VCaP (cell line): Measurements from ENCODE around the gene FAM20C.

Source experiments
- H3K27ac ChIP-seq: fragments of 450-650 bp; 2 replicates; pipeline ENCODE4 v1.5.1; 2017
- TF ChIP-seq, protein P1 (sequence below): fragments of 450-650 bp; conservative IDR thresholded peaks from 2 replicates; pipeline ENCODE4 v1.5.1; 2017; ENCODE audit warnings: mild to moderate bottlenecking, moderate library complexity

FAM20C gene

DNA sequence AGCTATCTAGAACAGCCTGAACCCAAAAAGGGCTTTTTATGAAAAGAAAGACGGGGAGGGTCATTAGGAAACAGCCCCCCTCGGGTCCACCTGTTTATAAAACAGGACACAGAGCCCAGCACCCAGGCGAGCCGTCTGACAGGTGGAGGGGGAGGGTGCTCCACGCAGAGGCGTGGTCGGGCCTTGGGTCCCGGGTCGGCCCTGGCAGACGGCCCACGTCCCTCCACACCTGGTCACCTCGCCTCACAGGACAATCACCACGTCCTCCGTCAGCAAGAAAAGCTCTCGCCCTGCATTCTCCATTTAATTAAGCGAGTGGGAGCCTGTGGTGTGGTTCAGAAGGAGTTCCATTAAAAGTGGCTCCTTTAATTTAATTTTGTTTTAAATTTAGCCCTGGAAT lies 55.3 kb downstream of the FAM20C start:
- no peak overlapping the region for H3K27ac ChIP-seq
- TF ChIP-seq, protein P1, sequence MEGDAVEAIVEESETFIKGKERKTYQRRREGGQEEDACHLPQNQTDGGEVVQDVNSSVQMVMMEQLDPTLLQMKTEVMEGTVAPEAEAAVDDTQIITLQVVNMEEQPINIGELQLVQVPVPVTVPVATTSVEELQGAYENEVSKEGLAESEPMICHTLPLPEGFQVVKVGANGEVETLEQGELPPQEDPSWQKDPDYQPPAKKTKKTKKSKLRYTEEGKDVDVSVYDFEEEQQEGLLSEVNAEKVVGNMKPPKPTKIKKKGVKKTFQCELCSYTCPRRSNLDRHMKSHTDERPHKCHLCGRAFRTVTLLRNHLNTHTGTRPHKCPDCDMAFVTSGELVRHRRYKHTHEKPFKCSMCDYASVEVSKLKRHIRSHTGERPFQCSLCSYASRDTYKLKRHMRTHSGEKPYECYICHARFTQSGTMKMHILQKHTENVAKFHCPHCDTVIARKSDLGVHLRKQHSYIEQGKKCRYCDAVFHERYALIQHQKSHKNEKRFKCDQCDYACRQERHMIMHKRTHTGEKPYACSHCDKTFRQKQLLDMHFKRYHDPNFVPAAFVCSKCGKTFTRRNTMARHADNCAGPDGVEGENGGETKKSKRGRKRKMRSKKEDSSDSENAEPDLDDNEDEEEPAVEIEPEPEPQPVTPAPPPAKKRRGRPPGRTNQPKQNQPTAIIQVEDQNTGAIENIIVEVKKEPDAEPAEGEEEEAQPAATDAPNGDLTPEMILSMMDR = no peak

DNA sequence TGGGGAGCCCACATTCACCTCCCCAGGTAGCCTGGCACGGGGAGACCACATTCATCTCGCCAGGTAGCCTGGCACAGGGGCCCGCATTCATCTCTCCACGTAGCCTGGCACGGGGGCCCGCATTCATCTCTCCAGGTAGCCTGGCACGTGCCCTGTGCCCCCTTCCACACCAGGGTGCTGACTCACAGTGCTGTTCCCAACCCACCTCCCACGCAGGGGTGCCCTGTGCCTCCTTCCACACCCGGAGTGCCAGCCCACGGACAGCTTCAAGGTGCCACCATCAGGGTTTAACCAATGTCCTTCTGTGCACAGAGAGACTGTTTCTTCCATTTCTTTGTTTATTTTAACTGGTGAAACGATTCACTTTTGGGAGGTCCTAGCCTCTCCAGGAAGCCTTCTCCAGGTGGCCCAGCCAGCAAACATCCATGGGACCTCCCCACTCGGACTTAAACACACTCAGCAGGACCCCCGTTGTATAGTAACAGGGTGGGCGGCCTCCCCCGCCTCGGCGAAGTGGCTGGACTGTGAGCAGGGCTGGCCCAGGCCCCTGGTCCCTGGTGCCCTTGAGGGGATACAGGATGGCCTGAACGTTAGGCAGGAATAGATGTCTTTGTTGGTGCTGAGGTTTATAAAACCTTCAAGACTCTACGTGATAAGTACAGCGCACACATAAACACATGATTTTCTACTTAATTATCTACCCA lies 56.5 kb downstream of the FAM20C start:
- H3K27ac ChIP-seq = no peak overlapping the region
- TF ChIP-seq, protein P1 = no peak

DNA sequence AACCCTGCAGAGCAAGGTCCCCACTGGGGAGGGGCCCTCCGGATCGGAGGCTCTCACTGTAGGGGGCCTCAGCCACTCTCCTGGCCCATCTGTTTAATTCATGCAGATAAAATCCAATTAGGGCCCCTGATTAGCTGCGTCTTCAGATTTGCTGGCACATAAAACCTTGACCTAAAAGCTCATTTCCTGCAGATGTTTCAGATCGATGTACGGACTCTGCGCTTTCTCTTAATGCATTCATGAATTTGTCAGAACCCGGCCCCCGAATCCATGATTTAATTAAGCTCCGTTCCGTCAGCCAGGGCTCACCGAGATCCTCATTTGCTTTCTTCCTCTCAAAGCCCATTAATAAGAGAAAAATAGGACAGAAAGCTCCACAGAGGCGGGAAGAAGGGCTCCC lies 57.6 kb downstream of the FAM20C start:
- H3K27ac ChIP-seq = no peak overlapping the region
- TF ChIP-seq, protein P1 = no peak

DNA sequence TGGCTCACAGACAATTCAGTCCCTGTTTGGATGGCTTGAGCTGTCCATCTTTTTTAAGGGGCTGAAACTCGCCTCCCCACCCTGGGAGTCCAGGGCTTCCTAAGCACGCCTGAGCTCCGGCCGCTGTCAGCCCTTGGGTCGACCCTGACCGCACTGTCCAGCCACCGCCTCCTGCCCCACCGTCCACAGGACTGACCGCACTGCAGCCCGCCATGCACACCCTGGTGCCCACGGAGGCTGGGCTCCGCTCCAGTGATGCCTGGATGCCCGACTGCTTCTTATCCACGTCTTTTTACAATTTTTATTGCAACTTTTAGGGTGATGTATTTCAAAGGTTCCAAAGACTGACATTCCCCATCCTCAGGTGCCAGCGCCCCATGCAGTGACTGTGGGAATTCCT lies 58.2 kb downstream of the FAM20C start:
- TF ChIP-seq, protein P1 = no peak
- H3K27ac ChIP-seq = no peak overlapping the region

DNA sequence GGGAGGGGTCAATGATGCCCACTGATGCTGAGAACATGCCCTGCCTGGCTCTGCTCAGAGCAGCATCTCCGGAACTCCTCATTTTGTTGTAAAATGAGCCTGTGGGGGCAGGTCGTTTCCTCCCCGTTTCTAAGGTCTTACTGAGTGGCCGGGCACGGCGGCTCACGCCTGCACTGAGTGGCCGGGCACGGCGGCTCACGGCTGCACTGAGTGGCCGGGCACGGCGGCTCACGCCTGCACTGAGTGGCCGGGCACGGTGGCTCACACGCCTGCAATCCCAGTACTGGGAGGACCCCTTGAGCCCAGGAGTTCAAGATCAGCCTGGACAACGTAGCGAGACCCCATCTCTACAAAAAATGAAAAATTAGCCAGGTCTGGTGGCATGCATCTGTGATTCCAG lies 58.6 kb downstream of the FAM20C start:
- TF ChIP-seq, protein P1 = no peak
- no peak overlapping the region for H3K27ac ChIP-seq

DNA sequence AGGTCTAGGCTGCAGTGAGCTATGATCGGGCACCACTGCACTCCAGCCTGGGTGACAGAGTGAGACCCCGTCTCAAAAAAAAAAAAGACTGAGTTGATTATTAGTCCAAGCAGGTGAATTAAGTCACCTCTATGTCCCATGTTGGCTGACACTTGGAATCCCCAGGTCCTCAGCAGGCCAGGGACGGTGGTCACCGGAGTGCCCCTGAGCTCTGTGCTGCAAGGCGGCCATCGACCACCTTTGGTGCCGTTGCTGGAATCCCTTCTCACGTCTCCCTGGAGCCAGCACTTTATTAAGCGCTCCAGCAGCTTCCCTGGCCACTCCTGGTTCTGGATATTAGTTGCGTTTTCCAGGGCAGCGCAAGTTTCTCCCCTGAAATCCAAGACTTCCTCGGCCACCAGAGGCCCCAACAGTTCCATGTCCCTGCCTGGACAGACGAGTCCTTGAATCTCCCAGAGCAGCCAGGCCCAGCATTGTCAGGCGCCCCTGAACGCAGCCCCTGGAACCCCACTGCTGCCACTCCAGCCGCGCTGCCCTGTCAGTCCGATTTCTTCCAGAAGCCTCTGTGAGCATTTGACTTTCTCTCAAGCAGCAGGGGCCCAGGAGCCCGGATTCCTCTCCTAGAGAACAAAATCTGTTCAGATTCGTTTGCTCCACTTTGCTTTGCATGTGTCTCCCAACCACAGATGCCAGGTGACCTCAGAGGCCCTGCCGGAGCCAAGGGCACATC lies 59.2 kb downstream of the FAM20C start:
- no peak overlapping the region for H3K27ac ChIP-seq
- TF ChIP-seq, protein P1 = no peak

DNA sequence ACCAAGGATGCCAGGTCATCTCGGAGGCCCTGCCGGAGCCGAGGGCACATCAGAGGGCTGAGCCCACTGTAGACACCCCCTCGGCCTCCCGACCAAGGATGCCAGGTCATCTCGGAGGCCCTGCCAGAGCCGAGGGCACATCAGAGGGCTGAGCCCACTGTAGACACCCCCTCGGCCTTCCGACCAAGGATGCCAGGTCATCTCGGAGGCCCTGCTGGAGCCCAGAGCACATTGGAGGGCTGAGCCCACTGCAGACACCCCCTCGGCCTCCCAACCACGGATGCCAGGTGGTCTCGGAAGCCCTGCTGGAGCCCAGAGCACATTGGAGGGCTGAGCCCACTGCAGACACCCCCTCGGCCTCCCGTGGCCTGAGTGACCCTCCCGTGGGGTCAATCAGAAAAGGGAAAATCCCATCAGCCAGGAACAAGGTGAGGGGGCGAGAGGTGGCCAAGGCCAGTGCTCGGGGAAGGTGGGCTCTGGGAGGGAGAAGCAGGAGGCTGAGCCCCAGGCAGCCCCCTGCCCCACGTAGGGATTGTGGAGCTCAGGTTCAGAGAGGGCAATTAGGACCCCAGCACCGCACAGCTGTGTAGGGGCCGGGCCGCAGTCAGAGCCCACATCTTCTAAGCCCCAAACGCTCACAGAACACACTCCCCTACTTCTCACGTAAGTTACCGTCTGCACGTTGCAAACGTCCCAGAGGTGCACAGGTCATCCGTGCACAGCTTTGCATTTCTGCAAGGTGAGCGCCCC lies 60.0 kb downstream of the FAM20C start:
- TF ChIP-seq, protein P1 = no peak
- no peak overlapping the region for H3K27ac ChIP-seq
